GM18861 (cell line): Measurements from ENCODE around the gene CLDND2.
A peak's percentile ranks its signal among the peaks of the same experiment; 100 is the strongest.
"Not testable (repeated sequence)": the region's sequence is repeated elsewhere in the genome, so short reads cannot be mapped to it uniquely, and the experiment has no call there.

Experiments
- ATAC-seq: cut with Tn5 transposase; IDR thresholded peaks from one replicate; pipeline ENCODE4 v1.9.1; 2021; ENCODE audit not compliant: unreplicated experiment

CLDND2 gene, protein sequence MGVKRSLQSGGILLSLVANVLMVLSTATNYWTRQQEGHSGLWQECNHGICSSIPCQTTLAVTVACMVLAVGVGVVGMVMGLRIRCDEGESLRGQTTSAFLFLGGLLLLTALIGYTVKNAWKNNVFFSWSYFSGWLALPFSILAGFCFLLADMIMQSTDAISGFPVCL

DNA sequence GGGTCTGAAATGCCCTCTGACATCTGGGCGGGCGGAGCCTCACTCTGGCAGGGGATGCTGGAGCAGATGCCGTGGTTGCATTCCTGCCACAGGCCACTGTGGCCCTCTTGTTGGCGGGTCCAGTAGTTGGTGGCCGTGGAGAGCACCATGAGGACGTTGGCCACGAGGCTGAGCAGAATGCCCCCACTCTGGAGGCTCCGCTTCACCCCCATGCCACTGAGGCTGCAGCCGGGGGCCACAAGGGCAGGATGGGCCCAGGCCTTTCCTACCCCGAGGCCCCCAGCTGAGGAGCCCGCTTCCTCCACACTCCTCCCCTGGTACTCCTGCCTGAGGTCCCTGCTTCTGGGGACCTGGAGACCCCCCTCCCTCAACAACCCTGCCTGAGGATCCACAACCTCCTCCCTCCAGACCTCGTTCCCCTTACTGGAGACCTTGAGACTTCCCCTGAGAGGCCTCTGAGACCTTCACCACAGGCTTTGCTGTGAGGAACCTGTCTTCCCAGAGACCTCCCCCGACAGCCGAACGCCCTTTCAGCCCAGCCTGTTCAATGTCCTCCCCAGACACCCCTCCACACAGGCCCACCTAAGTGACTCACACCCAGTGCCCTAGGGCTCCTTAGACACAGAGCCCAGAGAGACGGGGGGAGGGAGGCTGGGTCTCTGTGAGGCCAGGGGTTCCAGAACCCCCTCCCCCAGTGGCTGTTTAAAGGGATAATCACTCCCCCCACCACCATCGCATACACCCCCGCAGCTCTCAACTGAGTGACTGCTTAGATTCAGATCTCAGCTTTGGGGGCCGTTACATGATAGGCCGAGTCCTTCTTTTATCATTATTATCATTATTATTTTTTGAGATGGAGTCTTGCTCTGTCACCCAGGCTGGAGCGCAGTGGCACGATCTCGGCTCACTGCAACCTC is at the start of gene CLDND2:
Gene CLDND2, minus strand, starts transcription at position 638 of the 917 bp plus-strand sequence. Its CDS starts 426 bp downstream, at position 212.
- ATAC-seq = no peak

DNA sequence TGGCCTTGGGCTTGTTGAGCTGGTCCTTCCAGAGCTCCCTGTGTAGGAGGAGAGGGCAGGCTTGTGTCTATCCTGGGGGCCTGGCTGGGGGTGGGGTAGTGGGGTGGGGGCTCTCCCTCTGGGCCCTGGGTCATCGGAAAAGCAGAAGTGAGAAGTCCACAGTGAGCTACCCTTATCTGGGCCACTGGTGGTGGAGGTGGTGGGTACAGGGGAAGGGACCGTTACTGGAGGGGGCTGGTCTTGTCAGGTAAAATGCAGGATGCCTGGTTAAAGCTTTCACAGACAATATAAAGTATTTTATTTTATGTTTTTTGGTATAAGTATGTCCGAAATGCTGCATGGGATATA is 49.0 kb upstream of the CLDND2 start:
- no peak for ATAC-seq

DNA sequence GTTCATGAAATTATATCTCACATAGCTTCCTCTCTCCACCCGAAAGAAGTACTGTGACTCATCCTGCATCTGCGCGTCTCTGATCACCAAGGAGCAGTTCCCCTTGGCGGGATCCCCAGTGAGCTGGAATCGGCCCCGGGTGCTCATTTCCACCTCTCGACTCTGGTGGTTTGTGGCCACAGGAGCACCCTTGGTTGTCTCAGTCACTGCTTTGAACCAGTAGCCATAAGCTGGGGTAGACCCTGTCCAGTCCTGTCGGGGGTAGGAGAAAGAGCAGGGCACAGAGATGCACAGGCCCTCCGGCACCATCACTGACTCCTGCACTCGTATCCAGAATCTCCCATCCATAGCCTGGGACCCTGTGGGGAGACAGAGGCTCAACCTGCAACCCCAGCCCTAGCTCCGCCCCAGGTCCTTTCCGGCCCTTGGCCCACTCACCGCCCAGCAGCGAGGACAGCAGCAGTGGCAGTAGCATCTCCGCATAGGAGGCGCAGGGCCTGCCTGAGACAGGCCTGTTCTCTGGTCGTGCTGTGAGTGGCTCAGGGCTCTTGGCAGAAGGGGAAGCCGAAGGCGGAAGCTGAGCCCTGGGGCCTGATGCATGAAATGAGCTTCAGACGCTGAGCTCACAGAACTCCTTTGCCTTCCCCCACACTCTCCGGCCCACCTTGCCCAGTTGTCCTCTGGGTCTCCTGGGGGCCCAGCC is 48.5 kb upstream of the CLDND2 start, which contains the start of gene SIGLEC10:
Gene SIGLEC10, minus strand, starts transcription at position 536 of the 703 bp plus-strand sequence. Its CDS starts 61 bp downstream, at position 475.
- no peak for ATAC-seq

DNA sequence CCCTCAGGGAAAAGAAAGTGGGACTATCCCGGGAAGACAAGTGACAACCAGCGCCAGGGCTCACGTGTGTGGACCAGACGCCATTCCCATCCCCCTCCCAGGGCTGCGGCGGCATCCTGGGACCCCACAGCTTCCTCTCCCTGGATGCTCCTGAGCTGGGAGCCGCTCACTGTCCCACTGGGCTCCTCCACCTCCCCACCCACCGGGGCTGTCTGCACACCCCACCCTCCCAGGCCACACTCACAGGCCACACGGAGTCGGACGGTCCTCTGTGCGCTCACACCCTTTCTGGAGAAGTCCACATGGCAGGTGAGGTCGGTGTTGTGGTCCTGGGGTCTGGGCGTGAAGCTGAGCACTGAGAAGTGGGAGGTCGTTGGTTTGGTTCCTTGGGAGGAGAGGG is 47.6 kb upstream of the CLDND2 start:
- ATAC-seq = not testable (repeated sequence)

DNA sequence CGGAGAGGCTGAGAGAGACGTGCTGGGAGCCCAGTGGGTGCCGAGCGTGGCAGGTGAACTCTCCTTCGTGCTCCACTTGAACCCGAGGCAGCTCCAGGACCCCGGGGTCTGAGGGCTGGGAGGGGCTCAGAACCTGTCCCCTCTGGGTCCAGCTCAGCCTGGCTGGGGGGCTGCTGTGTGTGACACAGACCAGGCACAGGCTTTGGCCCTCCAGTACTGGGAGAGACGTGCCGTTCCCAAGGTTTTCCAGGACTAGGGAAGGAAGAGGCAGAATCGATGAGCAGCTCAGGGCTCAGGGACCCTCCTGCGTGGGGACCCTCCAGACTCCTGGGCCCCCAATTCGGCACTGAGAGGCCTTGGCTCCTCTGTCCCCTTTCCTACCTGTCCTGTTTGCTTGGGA is 46.4 kb upstream of the CLDND2 start:
- ATAC-seq = no peak

DNA sequence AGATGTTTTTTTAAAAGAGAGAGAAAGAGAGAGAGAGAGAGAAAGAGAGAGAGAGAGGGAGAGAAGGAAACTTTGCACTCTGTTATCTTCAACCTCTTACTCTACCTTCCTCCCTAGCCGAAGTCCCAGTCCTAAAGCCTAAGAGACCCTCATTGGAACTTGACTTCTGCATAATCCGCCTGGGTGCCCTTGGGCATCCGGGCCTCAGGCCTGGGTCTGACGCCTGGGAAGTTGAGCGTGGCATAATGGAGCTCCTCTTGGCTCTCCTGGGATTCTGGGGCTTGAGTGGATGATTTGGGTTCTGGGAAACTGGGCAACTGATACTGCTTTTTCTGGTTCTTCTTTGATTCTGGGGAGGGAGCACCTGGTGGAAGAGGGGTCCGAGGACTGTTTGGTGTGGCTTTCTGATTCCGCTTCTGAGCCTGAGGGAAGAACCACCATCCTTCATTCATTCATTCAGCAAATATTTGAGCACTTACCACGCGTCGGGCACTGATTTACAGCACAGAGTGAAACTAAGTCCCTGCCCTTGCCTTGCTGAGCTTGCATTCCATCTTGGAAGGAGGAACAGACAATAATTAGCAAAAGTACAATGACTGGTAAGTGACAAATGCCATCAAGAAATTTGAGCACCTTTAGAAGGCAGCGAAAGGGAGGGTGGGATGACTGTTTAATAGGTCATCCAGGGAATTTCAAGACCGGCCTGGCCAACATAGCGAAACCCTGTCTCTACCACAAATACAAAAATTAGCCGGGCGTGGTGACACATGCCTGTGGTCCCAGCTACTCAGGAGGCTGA is 42.3 kb upstream of the CLDND2 start:
- no peak for ATAC-seq

DNA sequence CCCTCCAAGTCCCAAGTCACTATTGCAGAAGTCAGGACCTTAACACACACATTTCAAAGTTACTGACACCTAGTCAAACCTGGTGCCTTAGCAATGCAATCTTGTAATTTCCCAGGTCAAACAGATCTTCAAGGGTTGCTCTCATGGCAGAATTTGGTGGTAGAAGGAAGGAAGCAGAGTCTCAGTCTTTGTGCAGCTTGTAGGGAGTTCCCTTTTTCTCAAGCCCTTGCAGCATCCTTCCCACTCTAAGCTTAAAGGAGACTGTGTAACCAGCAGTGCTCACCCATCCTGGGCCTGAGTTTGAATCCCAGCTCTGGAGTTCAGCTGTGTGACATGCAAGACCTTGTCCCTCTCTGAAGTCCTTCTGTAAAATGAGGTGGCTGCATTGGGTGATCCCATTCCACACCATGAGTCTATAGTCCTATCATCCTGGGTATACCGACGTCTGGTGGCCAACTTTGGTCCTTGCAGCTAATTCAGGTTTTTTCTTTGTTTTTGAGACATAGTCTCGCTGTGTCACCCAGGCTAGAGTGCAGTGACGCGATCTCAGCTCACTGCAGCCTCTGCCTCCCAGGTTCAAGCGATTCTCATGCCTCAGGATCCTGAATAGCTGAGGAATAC is 38.8 kb upstream of the CLDND2 start:
- ATAC-seq = no peak

DNA sequence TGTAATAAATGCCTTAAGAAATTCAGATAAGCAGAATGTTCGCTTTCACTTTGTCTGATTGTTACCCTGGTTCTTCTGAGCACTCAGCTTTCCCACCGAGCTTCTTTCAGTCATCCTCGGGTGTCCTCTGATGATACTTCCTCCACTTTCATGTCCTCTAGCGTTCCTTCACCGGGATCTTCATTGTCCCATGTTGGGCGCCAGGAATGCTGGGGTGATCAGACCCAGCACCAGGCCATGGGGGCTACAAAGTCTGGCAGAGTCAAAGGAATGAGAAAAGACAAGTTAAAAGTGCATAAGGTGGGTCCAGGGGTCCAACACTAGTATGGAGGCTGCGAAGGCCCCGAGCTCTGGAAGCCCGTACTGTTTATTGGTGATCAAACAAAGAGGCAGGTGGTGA is 33.3 kb upstream of the CLDND2 start:
- ATAC-seq = no peak

DNA sequence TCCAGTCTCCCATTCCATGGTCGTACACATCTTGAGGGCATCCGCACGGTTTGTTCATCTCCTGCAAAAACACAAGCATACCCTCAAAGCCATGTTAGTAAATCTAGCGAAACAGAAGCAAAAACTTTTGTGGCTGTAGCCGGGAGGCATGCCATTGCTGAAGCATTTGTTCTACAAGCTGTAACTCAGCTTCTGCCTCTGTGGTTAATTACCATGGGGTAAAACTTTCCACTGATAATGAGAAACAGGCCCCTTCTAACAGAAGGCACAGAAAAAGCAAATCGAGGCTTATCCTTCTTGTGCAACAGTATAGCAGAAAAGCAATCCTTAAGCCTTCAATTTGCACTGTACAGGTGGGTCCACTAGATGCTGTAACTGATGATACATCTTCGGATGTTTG is 31.1 kb upstream of the CLDND2 start:
- ATAC-seq = not testable (repeated sequence)

DNA sequence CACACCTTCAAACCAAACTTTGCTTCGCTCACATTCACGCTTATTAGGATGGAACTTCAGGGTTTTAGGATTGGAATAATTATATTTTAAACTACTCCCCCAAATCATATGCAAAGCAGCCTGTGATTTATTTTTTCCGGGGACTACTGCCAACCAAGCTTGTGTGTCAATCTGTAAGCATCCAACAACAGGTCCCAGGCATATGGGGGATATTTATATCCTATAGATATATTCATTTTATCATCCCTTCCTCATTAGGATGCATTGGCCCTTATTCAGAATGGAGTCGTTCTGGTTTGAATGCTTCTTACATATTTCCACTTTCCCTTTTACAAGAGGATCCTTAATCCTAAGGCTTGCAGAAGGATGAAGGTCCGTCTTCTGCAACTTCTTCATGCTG is 30.4 kb upstream of the CLDND2 start:
- ATAC-seq = no peak

DNA sequence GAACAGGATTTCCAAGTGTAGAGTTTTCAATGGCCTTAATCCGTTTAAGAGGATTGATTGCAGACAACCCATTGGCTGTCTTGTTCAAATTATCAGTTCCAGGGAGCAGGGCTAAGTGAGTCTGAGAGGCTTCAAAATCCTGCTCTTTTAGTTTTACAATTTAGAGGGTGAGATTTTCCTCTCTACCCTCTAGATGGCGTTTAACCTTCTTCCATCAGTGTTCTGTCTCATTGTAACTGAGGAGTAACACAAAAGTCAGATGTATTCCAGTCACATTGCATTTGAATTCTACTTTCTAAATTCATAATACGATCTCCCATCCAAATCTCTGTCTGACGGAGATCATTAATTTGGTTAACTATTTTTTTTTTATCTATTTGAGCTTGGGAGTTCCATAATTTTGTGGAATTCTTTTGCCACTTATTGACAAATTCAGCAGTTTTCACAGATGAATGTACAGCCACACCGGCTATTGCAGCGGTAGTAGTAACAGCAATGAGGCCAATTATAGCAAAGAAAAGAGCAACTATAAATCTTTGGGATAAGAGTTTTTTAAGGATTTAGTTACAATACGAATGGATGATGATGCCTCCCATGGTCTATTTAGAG is 29.4 kb upstream of the CLDND2 start:
- ATAC-seq = no peak

DNA sequence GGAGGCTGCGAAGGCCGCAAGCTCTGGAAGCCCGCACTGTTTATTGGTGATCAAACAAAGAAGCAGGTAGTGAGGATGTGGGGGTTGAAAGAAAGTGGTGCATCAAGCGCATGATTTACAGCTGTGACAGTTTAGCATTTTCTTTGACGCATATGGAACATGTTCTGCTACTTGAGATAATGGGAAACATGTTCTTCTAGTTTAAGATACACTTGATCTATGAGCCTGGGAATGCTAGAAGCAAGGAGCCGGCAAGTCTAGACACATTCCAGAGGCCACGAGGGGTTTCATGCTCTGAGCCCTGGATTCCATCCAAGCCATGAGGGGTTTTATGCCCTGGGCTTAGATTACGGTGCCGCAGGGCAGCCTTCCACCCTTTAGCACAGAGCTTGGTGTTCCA is 28.6 kb upstream of the CLDND2 start:
- not testable (repeated sequence) for ATAC-seq

DNA sequence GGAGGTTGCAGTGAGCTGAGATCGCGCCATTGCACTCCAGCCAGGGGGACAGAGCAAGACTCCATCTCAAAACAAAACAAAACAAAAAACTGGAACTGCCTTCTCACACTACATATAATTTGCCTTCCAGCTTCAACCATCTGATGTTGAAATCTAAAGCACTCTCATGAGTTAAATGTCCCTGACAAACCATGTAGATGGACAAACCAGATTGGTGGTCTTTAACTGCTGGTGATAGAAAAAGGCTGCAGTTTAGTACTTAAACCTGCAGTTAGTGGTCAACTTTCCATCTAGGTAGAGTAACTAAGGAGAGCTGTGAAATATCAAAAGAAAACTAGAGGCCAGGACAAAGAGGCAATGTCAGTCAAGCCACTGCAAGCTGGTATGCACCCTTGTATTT is 27.4 kb upstream of the CLDND2 start:
- no peak for ATAC-seq

DNA sequence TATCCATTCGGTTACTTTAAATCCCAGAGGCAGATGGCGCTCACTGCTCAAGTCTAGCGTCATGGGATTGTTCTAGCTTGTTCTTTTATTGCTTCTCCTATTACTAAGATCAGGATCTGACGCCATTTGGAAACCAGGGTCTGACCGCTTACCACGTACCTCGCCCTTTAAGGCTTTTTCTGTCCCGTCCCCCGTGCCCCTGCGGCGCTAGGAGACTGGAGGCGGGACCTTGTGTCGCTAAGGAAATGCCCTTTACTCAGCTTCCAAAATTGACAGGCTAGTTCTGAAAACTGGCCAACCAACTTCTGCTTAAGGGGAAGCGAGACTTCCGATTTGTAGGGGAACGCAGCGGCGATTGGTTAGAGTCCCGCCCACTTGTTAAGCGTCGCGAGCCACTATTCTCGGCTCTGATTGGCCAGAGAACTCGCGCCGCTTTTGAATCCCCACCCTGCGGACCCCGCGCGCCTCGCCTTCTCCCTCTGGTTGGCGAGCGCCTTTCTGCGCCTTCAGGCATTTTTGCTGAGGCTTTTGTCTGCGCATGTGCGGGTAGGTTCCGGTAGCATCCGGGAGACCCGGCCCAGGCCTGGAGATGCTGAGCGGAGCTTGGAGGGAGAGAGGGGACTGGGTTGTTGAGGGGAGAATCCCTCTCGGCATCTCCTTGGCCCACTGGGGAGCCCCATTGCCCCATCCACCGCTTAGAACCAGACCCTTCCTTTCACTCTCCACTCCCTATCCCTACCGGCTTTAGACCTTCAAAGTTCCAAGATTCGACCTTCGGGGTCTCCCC is 25.4 kb upstream of the CLDND2 start:
- peak; percentile 85 for ATAC-seq

DNA sequence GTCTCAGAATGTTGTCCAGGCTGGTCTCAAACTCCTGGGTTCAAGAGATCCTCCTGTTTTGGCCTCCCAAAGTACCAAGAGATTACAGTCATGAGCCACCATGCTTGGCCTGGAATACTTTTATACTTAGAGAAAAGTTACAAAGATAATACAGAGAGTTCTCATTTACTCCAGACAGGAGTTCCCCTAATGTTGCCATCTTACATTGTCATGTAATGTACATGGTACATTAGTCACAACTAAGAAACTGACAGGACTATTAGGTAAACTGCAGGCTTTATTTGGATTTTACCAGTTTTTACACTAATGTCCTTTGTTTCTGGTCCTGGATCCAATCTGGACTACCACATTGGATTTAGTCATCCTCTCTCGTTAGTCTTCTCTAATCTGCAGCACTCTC is 23.9 kb upstream of the CLDND2 start:
- no peak for ATAC-seq

DNA sequence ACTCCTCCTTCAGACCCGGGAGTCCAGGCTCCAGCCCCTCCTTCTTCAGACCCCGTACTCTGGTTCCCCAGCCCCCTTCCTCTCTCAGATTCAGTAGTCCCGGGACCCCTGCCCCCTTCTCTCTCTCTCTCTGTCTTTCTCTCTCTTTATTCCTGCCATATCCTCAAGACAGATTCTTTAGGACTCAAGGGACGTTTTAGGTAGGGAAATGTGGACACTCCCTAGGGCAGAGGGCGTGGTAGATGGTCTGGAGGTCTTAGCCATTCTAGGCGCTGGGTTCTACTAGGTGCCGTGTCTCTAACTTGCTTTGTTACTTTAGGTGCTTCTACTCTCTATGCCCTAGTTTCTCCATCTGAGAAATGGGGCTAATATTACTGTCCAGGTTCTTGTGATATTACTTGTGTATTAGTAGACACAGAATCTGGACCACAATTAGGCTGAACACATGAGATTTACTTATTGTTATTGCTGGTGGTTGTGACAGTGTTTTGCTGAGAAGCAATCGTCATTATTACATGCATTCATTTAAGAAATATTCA is 22.3 kb upstream of the CLDND2 start:
- no peak for ATAC-seq

DNA sequence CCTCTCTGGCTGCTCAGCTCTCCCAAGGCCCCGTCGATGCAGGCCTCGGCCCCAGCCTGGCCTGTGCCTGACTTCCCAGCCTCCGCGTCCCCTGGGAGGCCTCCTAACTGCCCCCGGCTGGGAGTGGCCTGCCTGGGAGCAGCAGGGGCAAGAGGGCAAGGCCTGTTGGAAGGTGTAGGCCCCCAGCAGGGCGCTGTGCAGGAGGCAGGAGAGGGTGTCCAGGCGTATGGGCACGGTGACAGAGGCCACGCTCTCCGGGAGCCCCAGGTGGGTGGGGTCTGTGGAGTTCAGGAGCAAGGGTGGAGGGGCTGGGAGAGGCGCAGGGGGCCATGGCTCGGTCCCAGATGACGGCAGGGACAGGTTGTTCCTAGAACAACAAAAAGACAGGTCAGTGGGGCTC is 20.3 kb upstream of the CLDND2 start:
- no peak for ATAC-seq

DNA sequence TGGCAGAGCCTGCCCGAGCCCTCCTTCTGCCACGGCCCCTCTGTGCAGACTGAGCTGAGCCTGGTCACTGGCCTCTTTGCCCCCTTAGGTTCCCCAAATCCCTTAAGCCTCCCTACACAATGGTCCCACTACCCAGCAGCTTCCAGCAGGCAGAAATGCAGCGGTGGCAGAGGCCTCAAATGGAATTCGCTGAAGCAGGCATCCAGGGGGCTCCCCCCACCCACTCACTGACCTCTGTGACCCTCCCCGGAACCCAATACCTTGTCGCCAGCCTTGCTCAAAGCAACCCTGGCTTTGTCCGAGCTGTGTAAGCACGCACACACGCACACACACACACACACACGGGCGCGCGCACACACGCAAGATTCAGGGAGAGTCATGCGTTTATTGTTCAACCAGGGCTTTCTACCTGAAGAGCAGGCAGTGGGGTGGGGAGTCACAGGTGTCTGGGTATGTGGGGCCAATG is 19.2 kb upstream of the CLDND2 start, which contains the start of gene LIM2:
Gene LIM2, minus strand, starts transcription at position 51 of the 466 bp plus-strand sequence. CDS start 531 bp downstream, outside the sequence.
- no peak for ATAC-seq
